ENCODE measurements around the gene BPIFA3.

Gene BPIFA3

DNA sequence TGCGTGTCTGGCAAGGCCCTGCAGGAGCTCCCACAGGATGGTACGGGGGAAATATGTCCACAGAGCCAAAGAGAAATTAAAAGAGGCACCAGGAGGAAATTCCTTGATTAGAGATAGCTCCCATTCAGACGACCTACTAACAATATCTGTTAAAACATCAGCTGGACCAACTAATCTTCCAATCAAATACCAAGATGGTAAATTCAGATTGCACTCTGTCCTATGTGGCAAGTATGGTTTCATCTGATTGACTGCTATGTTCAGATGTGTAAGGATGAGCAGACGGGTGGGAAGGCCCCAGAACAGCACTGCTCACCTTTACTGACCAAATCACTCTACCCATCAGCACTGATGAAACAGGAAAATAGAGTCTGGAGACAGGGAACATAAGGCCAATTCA is 29.7 kb upstream of the BPIFA3 start:
- no peaks in the 10 kb centered on the region for H3K36me3 ChIP-seq (ENCODE audit: control insufficient read depth in 2 of 2, insufficient read depth in 1 of 2, low read length in 2 of 2)
- H3K4me3 ChIP-seq (ENCODE audit: low read depth, low read length): no peak overlapping the region
- H3K9me3 ChIP-seq (ENCODE audit: control insufficient read depth, insufficient read depth, low read depth, low read length): no peaks in the 10 kb centered on the region
- CTCF ChIA-PET: no interaction called here
- no peak overlapping the region for H3K27ac ChIP-seq (ENCODE audit: extremely low read depth, low read depth, low read length)
- no peaks in the 10 kb centered on the region for H3K4me1 ChIP-seq (ENCODE audit: control insufficient read depth, insufficient read depth, low read length)
- TF ChIP-seq, protein P1, sequence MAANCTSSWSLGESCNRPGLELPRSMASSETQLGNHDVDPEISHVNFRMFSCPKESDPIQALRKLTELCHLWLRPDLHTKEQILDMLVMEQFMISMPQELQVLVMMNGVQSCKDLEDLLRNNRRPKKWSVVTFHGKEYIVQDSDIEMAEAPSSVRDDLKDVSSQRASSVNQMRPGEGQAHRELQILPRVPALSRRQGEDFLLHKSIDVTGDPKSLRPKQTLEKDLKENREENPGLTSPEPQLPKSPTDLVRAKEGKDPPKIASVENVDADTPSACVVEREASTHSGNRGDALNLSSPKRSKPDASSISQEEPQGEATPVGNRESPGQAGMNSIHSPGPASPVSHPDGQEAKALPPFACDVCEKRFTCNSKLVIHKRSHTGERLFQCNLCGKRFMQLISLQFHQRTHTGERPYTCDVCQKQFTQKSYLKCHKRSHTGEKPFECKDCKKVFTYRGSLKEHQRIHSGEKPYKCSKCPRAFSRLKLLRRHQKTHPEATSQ (tag by site-specific recombination; IDR thresholded peaks at IDR 0.05): no peak
- TF ChIP-seq YY1 (tag by site-specific recombination; IDR thresholded peaks at IDR 0.05) (no peak), ZNF155 (tag by site-specific recombination; IDR thresholded peaks at IDR 0.05) (no peak)
- POLR2A ChIA-PET: no interaction called here

DNA sequence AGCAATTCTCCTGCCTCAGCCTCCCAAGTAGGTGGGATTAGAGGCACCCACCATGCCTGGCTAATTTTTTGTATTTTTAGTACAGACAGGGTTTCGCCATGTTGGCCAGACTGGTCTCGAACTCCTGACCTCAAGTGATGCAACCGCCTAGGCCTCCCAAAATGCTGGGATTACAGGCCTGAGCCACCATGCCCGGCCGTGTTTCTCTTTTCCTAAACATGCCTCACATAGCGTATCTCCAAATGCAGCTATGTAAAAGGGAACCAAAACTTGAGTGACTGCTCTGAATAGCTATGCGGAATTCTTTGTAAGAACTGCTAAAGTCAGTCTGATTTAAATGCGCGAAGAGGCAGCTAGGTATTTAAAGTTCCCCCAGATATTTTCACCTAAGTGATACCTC is 28.7 kb upstream of the BPIFA3 start:
- Histone ChIP-seq H3K4me1 (ENCODE audit: control insufficient read depth, insufficient read depth, low read length) (no peaks in the 10 kb centered on the region), H3K4me3 (ENCODE audit: low read depth, low read length) (no peak overlapping the region), H3K9me3 (ENCODE audit: control insufficient read depth, insufficient read depth, low read depth, low read length) (no peaks in the 10 kb centered on the region), H3K36me3 (ENCODE audit: control insufficient read depth in 2 of 2, insufficient read depth in 1 of 2, low read length in 2 of 2) (no peaks in the 10 kb centered on the region), H3K27ac (ENCODE audit: extremely low read depth, low read depth, low read length) (no peak overlapping the region)
- ChIA-PET POLR2A (no interaction called here), CTCF (no interaction called here)
- TF ChIP-seq ZNF239 (tag by site-specific recombination; IDR thresholded peaks at IDR 0.05) (no peak), ZXDB (tag by site-specific recombination; IDR thresholded peaks at IDR 0.05) (no peak), ZNF157 (tag by site-specific recombination; IDR thresholded peaks at IDR 0.05) (no peak), ZNF121 (tag by site-specific recombination; IDR thresholded peaks at IDR 0.05) (no peak), ZNF133 (tag by site-specific recombination; IDR thresholded peaks at IDR 0.05) (no peak), ZIC2 (tag by site-specific recombination; IDR thresholded peaks at IDR 0.05) (no peak), ZNF610 (tag by site-specific recombination; IDR thresholded peaks at IDR 0.05; ENCODE audit: borderline replicate concordance) (no peak)
- TF ChIP-seq, protein P2, sequence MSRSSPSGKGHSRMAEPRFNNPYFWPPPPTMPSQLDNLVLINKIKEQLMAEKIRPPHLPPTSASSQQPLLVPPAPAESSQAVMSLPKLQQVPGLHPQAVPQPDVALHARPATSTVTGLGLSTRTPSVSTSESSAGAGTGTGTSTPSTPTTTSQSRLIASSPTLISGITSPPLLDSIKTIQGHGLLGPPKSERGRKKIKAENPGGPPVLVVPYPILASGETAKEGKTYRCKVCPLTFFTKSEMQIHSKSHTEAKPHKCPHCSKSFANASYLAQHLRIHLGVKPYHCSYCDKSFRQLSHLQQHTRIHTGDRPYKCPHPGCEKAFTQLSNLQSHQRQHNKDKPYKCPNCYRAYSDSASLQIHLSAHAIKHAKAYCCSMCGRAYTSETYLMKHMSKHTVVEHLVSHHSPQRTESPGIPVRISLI (tag by site-specific recombination; IDR thresholded peaks at IDR 0.05): no peak

- Histone ChIP-seq H3K36me3 (ENCODE audit: control insufficient read depth in 2 of 2, insufficient read depth in 1 of 2, low read length in 2 of 2) (no peaks in the 10 kb centered on the region), H3K4me3 (ENCODE audit: low read depth, low read length) (no peak overlapping the region), H3K4me1 (ENCODE audit: control insufficient read depth, insufficient read depth, low read length) (no peaks in the 10 kb centered on the region), H3K9me3 (ENCODE audit: control insufficient read depth, insufficient read depth, low read depth, low read length) (no peaks in the 10 kb centered on the region), H3K27ac (ENCODE audit: extremely low read depth, low read depth, low read length) (no peak overlapping the region)
- POLR2A ChIA-PET: no interaction called here
- no peak for TF ChIP-seq PRDM4 (tag by site-specific recombination; IDR thresholded peaks at IDR 0.05)
- no peak for TF ChIP-seq BCL11B (tag by site-specific recombination; IDR thresholded peaks at IDR 0.05; ENCODE audit: low read depth)
- TF ChIP-seq KLF7 (tag by site-specific recombination; IDR thresholded peaks at IDR 0.05; ENCODE audit: borderline replicate concordance): no peak
- TF ChIP-seq AEBP2 (tag by site-specific recombination; IDR thresholded peaks at IDR 0.05; ENCODE audit: borderline replicate concordance): no peak
- no peak for TF ChIP-seq ZNF768 (tag by site-specific recombination; IDR thresholded peaks at IDR 0.05)
- no peak for TF ChIP-seq ZNF404 (tag by site-specific recombination; IDR thresholded peaks at IDR 0.05)
- TF ChIP-seq ZNF521 (tag by site-specific recombination; IDR thresholded peaks at IDR 0.05): no peak
- TF ChIP-seq, protein P3, sequence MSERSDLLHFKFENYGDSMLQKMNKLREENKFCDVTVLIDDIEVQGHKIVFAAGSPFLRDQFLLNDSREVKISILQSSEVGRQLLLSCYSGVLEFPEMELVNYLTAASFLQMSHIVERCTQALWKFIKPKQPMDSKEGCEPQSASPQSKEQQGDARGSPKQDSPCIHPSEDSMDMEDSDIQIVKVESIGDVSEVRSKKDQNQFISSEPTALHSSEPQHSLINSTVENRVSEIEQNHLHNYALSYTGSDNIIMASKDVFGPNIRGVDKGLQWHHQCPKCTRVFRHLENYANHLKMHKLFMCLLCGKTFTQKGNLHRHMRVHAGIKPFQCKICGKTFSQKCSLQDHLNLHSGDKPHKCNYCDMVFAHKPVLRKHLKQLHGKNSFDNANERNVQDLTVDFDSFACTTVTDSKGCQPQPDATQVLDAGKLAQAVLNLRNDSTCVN (tag by site-specific recombination; optimal IDR thresholded peaks at IDR 0.05): no peak
- TF ChIP-seq ZNF777 (tag by site-specific recombination; IDR thresholded peaks at IDR 0.05; ENCODE audit: borderline replicate concordance): no peak
- no peak for TF ChIP-seq ZNF610 (tag by site-specific recombination; IDR thresholded peaks at IDR 0.05; ENCODE audit: borderline replicate concordance)
- no peak for TF ChIP-seq ZNF621 (tag by site-specific recombination; IDR thresholded peaks at IDR 0.05)
- no peak for TF ChIP-seq ZNF544 (tag by site-specific recombination; IDR thresholded peaks at IDR 0.05)
- CTCF ChIA-PET: interaction anchor here (1.1 kb wide), 1 partner anchor 100 kb away, joined by 3 read pairs; no protein-coding TSS in a partner anchor
These were observed 25.7 kb upstream of the BPIFA3 start for GRCh38 chr20:33191484-33191883.
